Sigmoid colon (tissue), 7 donors: ENCODE results near the gene PEX14. TPM values are rescaled to one million over a fixed set of nuclear protein-coding genes. Genes with fewer than 3 reads are reported as not detected.

Source experiments
- DNase-seq: peaks from one replicate; pipeline ENCODE4 v3.0.0-alpha.2; 2019
- H3K27ac ChIP-seq, 4 donors: fragments of 200-600 bp; sonication (generic); one replicate each; pipeline ENCODE4 v1.5.1; 2016 to 2019; ENCODE audit warnings: mild to moderate bottlenecking in 1 of 4
- H3K27me3 ChIP-seq, 3 donors: fragments of 200-600 bp; sonication (generic); one replicate each; pipeline ENCODE4 v1.5.1; 2019; ENCODE audit warnings: mild to moderate bottlenecking in 1 of 3
- H3K36me3 ChIP-seq, 4 donors: fragments of 200-600 bp; sonication (generic); one replicate each; pipeline ENCODE4 v1.5.1; 2016 to 2019
- H3K4me1 ChIP-seq, 4 donors: fragments of 200-600 bp; sonication (generic); one replicate each; pipeline ENCODE4 v1.5.1; 2017 to 2019
- H3K4me3 ChIP-seq, 4 donors: fragments of 200-600 bp; sonication (generic); one replicate each; pipeline ENCODE4 v1.5.1; 2017 to 2019; ENCODE audit warnings: mild to moderate bottlenecking in 2 of 4, moderate library complexity in 1 of 4
- H3K9me3 ChIP-seq, 4 donors: fragments of 200-600 bp in 3 of 4; sonication (generic) in 3 of 4; one replicate each; pipeline versions ENCODE4 v1.5.1 to v1.6.1; 2013 to 2019
- CTCF ChIP-seq, 4 experiments: fragments of 450-650 bp in 3 of 4; fragments of 200-600 bp in 1 of 4; IDR thresholded peaks; one replicate each; pipeline ENCODE4 v1.5.1; 2016 to 2019; ENCODE audit warnings: antibody characterized with exemption in 4 of 4, mild to moderate bottlenecking in 3 of 4, moderate library complexity in 2 of 4
- EP300 ChIP-seq, 4 donors: sonication (generic); formaldehyde crosslinking; IDR thresholded peaks; one replicate each; pipeline ENCODE4 v1.6.1; 2017; ENCODE audit warnings: antibody characterized with exemption in 4 of 4
- POLR2A ChIP-seq, 2 donors: fragments of 450-650 bp; IDR thresholded peaks; one replicate each; pipeline ENCODE4 v1.6.1; 2016; ENCODE audit warnings: antibody characterized with exemption in 2 of 2, mild to moderate bottlenecking in 2 of 2, moderate library complexity in 2 of 2
- POLR2AphosphoS5 ChIP-seq, 4 donors: sonication (generic); formaldehyde crosslinking; IDR thresholded peaks; one replicate each; pipeline ENCODE4 v1.6.1; 2017; ENCODE audit warnings: antibody characterized with exemption in 4 of 4
- WGBS, 2 donors: extraction: QIAGEN DNeasy Blood & Tissue Kit; methylation state at CpG; one replicate each; pipeline ENCODE4 v1.1.7; 2013; 5-methylcytosine and 5-hydroxymethylcytosine counted together
- intact Hi-C: fragments of 100-400 bp; cut with DNase I; formaldehyde crosslinking; loops from one replicate; pipeline ENCODE4 v1.15.1; 2023
- polyA plus RNA-seq, 3 donors: library from polyadenylated mRNA; stranded (reverse); fragments of 200-250 nt; gene quantifications; one replicate each; pipeline ENCODE4 v1.2.3, GENCODE V29; 2013
- total RNA-seq, 4 donors: library from RNA; depleted of rRNA; stranded (reverse); fragments of >200 nt; gene quantifications; one replicate each; pipeline ENCODE4 v1.1.0, GENCODE V29; 2016
- donor health status: healthy with polysubstance abuse.
- donor health status: Bipolar disorder and iron deficiency.
- donor health status: healthy.

PEX14 gene
- total and polyA plus RNA-seq, 7 donors = 8.3 to 23.3 (median 14.4) TPM

GRCh38 chr1:10557714-10558113, 83.0 kb downstream of the PEX14 start:
- intact Hi-C loops = no loop called here
- 85 to 93% methylated on average over 3 of the region's 3 CpGs for WGBS, 2 donors
- Histone ChIP-seq H3K36me3 (no peaks in the 10 kb centered on the region), H3K9me3 (no peaks in the 10 kb centered on the region), H3K4me1 (no peaks in the 10 kb centered on the region), H3K27me3 (no peaks in the 10 kb centered on the region), H3K27ac (no peak overlapping the region), H3K4me3 (no peak overlapping the region)
- no peak for DNase-seq
- no peak for TF ChIP-seq EP300 (IDR thresholded peaks at IDR 0.05)
- no peak for TF ChIP-seq POLR2A (IDR thresholded peaks at IDR 0.05)
- no peak for TF ChIP-seq POLR2AphosphoS5 (IDR thresholded peaks at IDR 0.05)
- TF ChIP-seq CTCF (IDR thresholded peaks at IDR 0.05) = no peak

- no peaks in the 10 kb centered on the region for H3K27me3 ChIP-seq
- no peak overlapping the region for H3K4me3 ChIP-seq
- WGBS, 2 donors = 95 to 96% methylated on average over 8 of the region's 8 CpGs
- no peaks in the 10 kb centered on the region for H3K9me3 ChIP-seq
- H3K36me3 ChIP-seq = no peaks in the 10 kb centered on the region
- no peak for TF ChIP-seq CTCF (IDR thresholded peaks at IDR 0.05)
- no peak for TF ChIP-seq POLR2A (IDR thresholded peaks at IDR 0.05)
- TF ChIP-seq EP300 (IDR thresholded peaks at IDR 0.05) = no peak
- TF ChIP-seq POLR2AphosphoS5 (IDR thresholded peaks at IDR 0.05) = no peak
- intact Hi-C loops = no loop called here
- no peaks in the 10 kb centered on the region for H3K4me1 ChIP-seq
- no peak overlapping the region for H3K27ac ChIP-seq
- DNase-seq = no peak
Observed at GRCh38 chr1:10559386-10559785, 84.6 kb downstream of the PEX14 start.

- H3K4me3 ChIP-seq = no peak overlapping the region
- DNase-seq = no peak
- H3K4me1 ChIP-seq = no peaks in the 10 kb centered on the region
- no peaks in the 10 kb centered on the region for H3K36me3 ChIP-seq
- intact Hi-C loops = no loop called here
- no peak overlapping the region for H3K27ac ChIP-seq
- no peaks in the 10 kb centered on the region for H3K27me3 ChIP-seq
- TF ChIP-seq POLR2AphosphoS5 (IDR thresholded peaks at IDR 0.05) = no peak
- H3K9me3 ChIP-seq = no peaks in the 10 kb centered on the region
Observed at GRCh38 chr1:10561497-10561896, 86.7 kb downstream of the PEX14 start.

- H3K27ac ChIP-seq = no peak overlapping the region
- WGBS, 2 donors = 97 to 98% methylated on average over 3 of the region's 3 CpGs
- H3K36me3 ChIP-seq = no peaks in the 10 kb centered on the region
- no peaks in the 10 kb centered on the region for H3K27me3 ChIP-seq
- H3K4me3 ChIP-seq = no peak overlapping the region
- intact Hi-C loops = no loop called here
- DNase-seq = no peak
- no peaks in the 10 kb centered on the region for H3K4me1 ChIP-seq
- TF ChIP-seq CTCF (IDR thresholded peaks at IDR 0.05) (no peak), EP300 (IDR thresholded peaks at IDR 0.05) (no peak), POLR2A (IDR thresholded peaks at IDR 0.05) (no peak), POLR2AphosphoS5 (IDR thresholded peaks at IDR 0.05) (no peak)
- H3K9me3 ChIP-seq = no peaks in the 10 kb centered on the region
Observed at GRCh38 chr1:10561955-10562354, 87.2 kb downstream of the PEX14 start.

GRCh38 chr1:10564063-10564462, 89.3 kb downstream of the PEX14 start:
- no peak overlapping the region for H3K27ac ChIP-seq
- 98 to 99% methylated on average over 2 of the region's 2 CpGs for WGBS, 2 donors
- no peaks in the 10 kb centered on the region for H3K36me3 ChIP-seq
- no peaks in the 10 kb centered on the region for H3K27me3 ChIP-seq
- no peak for DNase-seq
- TF ChIP-seq POLR2A (IDR thresholded peaks at IDR 0.05) (no peak), CTCF (IDR thresholded peaks at IDR 0.05) (no peak), POLR2AphosphoS5 (IDR thresholded peaks at IDR 0.05) (no peak), EP300 (IDR thresholded peaks at IDR 0.05) (no peak)
- no peak overlapping the region for H3K4me3 ChIP-seq
- no peaks in the 10 kb centered on the region for H3K4me1 ChIP-seq
- H3K9me3 ChIP-seq = no peaks in the 10 kb centered on the region
- intact Hi-C loops = no loop called here
